Hematopoietic multipotent progenitor cell treated with erythropoietin and hydrocortisone succinate and interleukin-3 and kit ligand, for 8 days (in vitro differentiated cells): ENCODE measurements around the gene JPT1.
A peak's percentile ranks its signal among the peaks of the same experiment; 100 is the strongest.
"Not testable (repeated sequence)": the region's sequence is repeated elsewhere in the genome, so short reads cannot be mapped to it uniquely, and the experiment has no call there.

Experiments
- DNase-seq: peaks from one replicate; pipeline ENCODE4 v3.0.0-alpha.2; 2015

The JPT1 gene

GRCh38 chr17:75154195-75155106, at the start of gene JPT1:
TSS of gene JPT1 (minus strand) at chr17:75154512. CDS start at chr17:75154397, 115 bp downstream.
- DNase-seq = peak; percentile 99

GRCh38 chr17:75199886-75200618, 45.7 kb upstream of the JPT1 start:
- DNase-seq = no peak

GRCh38 chr17:75194879-75195278, 40.6 kb upstream of the JPT1 start:
- no peak for DNase-seq

- DNase-seq = no peak
Measured at GRCh38 chr17:75191584-75191983, 37.3 kb upstream of the JPT1 start.

- no peak for DNase-seq
Measured at GRCh38 chr17:75188614-75189013, 34.3 kb upstream of the JPT1 start.

GRCh38 chr17:75183999-75184884, 29.9 kb upstream of the JPT1 start:
- DNase-seq = no peak

GRCh38 chr17:75182569-75183436, 28.5 kb upstream of the JPT1 start, which contains the start of gene SUMO2:
TSS of gene SUMO2 (minus strand) at chr17:75182959. CDS start at chr17:75182834, 125 bp downstream.
- peak; percentile 92 for DNase-seq

- DNase-seq = no peak
Measured at GRCh38 chr17:75182319-75182568, 27.9 kb upstream of the JPT1 start.

- DNase-seq = peak; percentile 54
Measured at GRCh38 chr17:75181608-75182318, 27.5 kb upstream of the JPT1 start.

- DNase-seq = peak; percentile 21
Measured at GRCh38 chr17:75181110-75181509, 26.8 kb upstream of the JPT1 start.

GRCh38 chr17:75178453-75178852, 24.1 kb upstream of the JPT1 start:
- DNase-seq = no peak

GRCh38 chr17:75176625-75177024, 22.3 kb upstream of the JPT1 start:
- DNase-seq = no peak

GRCh38 chr17:75174996-75175395, 20.7 kb upstream of the JPT1 start:
- no peak for DNase-seq

GRCh38 chr17:75173526-75173925, 19.2 kb upstream of the JPT1 start:
- no peak for DNase-seq

GRCh38 chr17:75168998-75169397, 14.7 kb upstream of the JPT1 start:
- DNase-seq = no peak

GRCh38 chr17:75164606-75165005, 10.3 kb upstream of the JPT1 start:
- DNase-seq = not testable (repeated sequence)

- no peak for DNase-seq
Measured at GRCh38 chr17:75163074-75163473, 8.8 kb upstream of the JPT1 start.

- no peak for DNase-seq
Measured at GRCh38 chr17:75160211-75160610, 5.9 kb upstream of the JPT1 start.

GRCh38 chr17:75159196-75160031, 5.1 kb upstream of the JPT1 start:
- no peak for DNase-seq

- not testable (repeated sequence) for DNase-seq
Measured at GRCh38 chr17:75158480-75158879, 4.2 kb upstream of the JPT1 start.
